ENCODE data around the gene TGFBR2. TPM values are rescaled to one million over a fixed set of nuclear protein-coding genes. Genes with fewer than 3 reads are reported as not detected.

The TGFBR2 gene
- 1.2 and 1.9 TPM in 2 replicates for polyA plus RNA-seq

DNA sequence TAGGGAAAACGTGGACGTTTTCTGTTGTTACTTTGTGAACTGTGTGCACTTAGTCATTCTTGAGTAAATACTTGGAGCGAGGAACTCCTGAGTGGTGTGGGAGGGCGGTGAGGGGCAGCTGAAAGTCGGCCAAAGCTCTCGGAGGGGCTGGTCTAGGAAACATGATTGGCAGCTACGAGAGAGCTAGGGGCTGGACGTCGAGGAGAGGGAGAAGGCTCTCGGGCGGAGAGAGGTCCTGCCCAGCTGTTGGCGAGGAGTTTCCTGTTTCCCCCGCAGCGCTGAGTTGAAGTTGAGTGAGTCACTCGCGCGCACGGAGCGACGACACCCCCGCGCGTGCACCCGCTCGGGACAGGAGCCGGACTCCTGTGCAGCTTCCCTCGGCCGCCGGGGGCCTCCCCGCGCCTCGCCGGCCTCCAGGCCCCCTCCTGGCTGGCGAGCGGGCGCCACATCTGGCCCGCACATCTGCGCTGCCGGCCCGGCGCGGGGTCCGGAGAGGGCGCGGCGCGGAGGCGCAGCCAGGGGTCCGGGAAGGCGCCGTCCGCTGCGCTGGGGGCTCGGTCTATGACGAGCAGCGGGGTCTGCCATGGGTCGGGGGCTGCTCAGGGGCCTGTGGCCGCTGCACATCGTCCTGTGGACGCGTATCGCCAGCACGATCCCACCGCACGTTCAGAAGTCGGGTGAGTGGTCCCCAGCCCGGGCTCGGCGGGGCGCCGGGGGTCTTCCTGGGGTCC, at the start of gene TGFBR2:
TGFBR2 (plus strand) TSS at position 301 of the 731 bp plus-strand sequence; CDS start at position 584, 283 bp downstream.

Measured in Purkinje cell (primary cell).